CD4-positive, alpha-beta T cell (primary cell): ENCODE results near the gene LDLRAD4. TPM values are rescaled to one million over a fixed set of nuclear protein-coding genes. Genes with fewer than 3 reads are reported as not detected.
A peak's percentile ranks its signal among the peaks of the same experiment; 100 is the strongest.

Source experiments
- ATAC-seq: fragments of 200-7000 bp; cut with Tn5 transposase; one replicate; pipeline ENCODE4 v1.10.0; 2022; ENCODE audit warnings: mild to moderate bottlenecking; ENCODE audit not compliant: poor library complexity
- CTCF ChIA-PET: fragments of 350-600 bp; sonication (Branson Sonifier 250); formaldehyde crosslinking; loops from one replicate; lab custom pipeline; 2021; ENCODE audit warnings: antibody characterized with exemption, inconsistent platforms; lab: Charles Lee
- POLR2A ChIA-PET: fragments of 350-600 bp; sonication (Branson Sonifier 250); formaldehyde crosslinking; loops from one replicate; lab custom pipeline; 2021; ENCODE audit warnings: antibody characterized with exemption, inconsistent platforms; lab: Charles Lee
- DNase-seq, 14 experiments: peaks; one replicate each; pipeline ENCODE4 v3.0.0-alpha.2; 2013 to 2020; ENCODE audit warnings: mixed read lengths in 2 of 14
- H3K27ac ChIP-seq, 2 donors: one replicate each; pipeline versions ENCODE4 v1.5.1 to v1.7.0; 2013; ENCODE audit warnings: low read length in 2 of 2, low read depth in 1 of 2, mild to moderate bottlenecking in 1 of 2
- H3K27me3 ChIP-seq, 2 experiments: 1 replicate in 1 of 2; 2 replicates in 1 of 2; pipeline versions ENCODE4 v1.6.1 to v1.7.0; 2013; ENCODE audit warnings: low read length in 2 of 2, control low read depth in 1 of 2, mild to moderate bottlenecking in 1 of 2, moderate library complexity in 1 of 2; ENCODE audit not compliant: insufficient read depth in 2 of 2, control insufficient read depth in 1 of 2
- H3K36me3 ChIP-seq: one replicate; pipeline ENCODE4 v1.6.1; 2013; ENCODE audit warnings: low read length, control low read depth; ENCODE audit not compliant: insufficient read depth
- H3K4me1 ChIP-seq: one replicate; pipeline ENCODE4 v1.6.1; 2013; ENCODE audit warnings: low read length, control low read depth; ENCODE audit not compliant: insufficient read depth
- H3K4me3 ChIP-seq: one replicate; pipeline ENCODE4 v1.5.1; 2013; ENCODE audit warnings: mild to moderate bottlenecking, low read length, moderate library complexity
- H3K9me3 ChIP-seq, 2 experiments: 1 replicate in 1 of 2; 2 replicates in 1 of 2; pipeline versions ENCODE4 v1.6.1 to v1.7.0; 2013; ENCODE audit warnings: low read length in 2 of 2, mild to moderate bottlenecking in 2 of 2, control low read depth in 1 of 2, moderate library complexity in 1 of 2; ENCODE audit not compliant: control insufficient read depth in 1 of 2, insufficient read depth in 1 of 2
- H3K27ac Mint-ChIP-seq: one replicate; pipeline ENCODE4 v1.8.0; 2020; ENCODE audit warnings: mixed read lengths
- H3K27me3 Mint-ChIP-seq: one replicate; pipeline ENCODE4 v1.8.0; 2021; ENCODE audit warnings: mixed read lengths
- H3K36me3 Mint-ChIP-seq: one replicate; pipeline ENCODE4 v1.8.0; 2021; ENCODE audit warnings: low read depth, mixed read lengths
- H3K4me1 Mint-ChIP-seq: one replicate; pipeline ENCODE4 v1.8.0; 2021; ENCODE audit warnings: low read depth, mixed read lengths
- H3K4me3 Mint-ChIP-seq: one replicate; pipeline ENCODE4 v1.8.0; 2020; ENCODE audit warnings: mild to moderate bottlenecking, mixed read lengths
- H3K9me3 Mint-ChIP-seq: one replicate; pipeline ENCODE4 v1.8.0; 2020; ENCODE audit warnings: mixed read lengths
- CTCF ChIP-seq: fragments of 200-600 bp; IDR thresholded peaks from one replicate; pipeline ENCODE4 v1.8.0; 2022; ENCODE audit warnings: antibody characterized with exemption, mild to moderate bottlenecking
- intact Hi-C, 2 experiments: fragments of 100-400 bp; cut with DNase I in 1 of 2; cut with micrococcal nuclease in 1 of 2; formaldehyde crosslinking; loops; one replicate each; pipeline versions ENCODE4 v1.15.1 to v1.9.0; 2023 to 2025; cut with DNase I, micrococcal nuclease
- total RNA-seq, 174 experiments: library from RNA in 2 of 174; stranded (reverse) in 2 of 174; gene quantifications; one replicate each; pipeline ENCODE4 v1.2.3 and lab custom pipeline; 2021 to 2026

LDLRAD4 gene
- total RNA-seq, 2 experiments from 2014 or later = 51.9 to 52.7 TPM

GRCh38 chr18:13574761-13575160, 356.2 kb downstream of the LDLRAD4 start:
- Histone ChIP-seq H3K9me3 (no peaks in the 10 kb centered on the region), H3K4me1 (peaks cover 31% of the 10 kb centered on the region), H3K27ac (no peak overlapping the region), H3K27me3 (no peaks in the 10 kb centered on the region), H3K4me3 (no peak overlapping the region), H3K36me3 (no peaks in the 10 kb centered on the region)
- CTCF ChIA-PET = no interaction called here
- H3K27me3 Mint-ChIP-seq = no peaks in the 10 kb centered on the region
- H3K4me3 Mint-ChIP-seq = no peak overlapping the region
- intact Hi-C loops = loop anchor here in 1 of 2 experiments (5.0 kb wide), 1 partner anchor 38 kb away; no protein-coding TSS in a partner anchor
- DNase-seq (no peak), ATAC-seq (no peak)
- H3K4me1 Mint-ChIP-seq = peaks cover 41% of the 10 kb centered on the region
- no peaks in the 10 kb centered on the region for H3K9me3 Mint-ChIP-seq
- no peak for TF ChIP-seq CTCF
- POLR2A ChIA-PET = no interaction called here
- H3K36me3 Mint-ChIP-seq = no peaks in the 10 kb centered on the region
- H3K27ac Mint-ChIP-seq = no peak overlapping the region

DNA sequence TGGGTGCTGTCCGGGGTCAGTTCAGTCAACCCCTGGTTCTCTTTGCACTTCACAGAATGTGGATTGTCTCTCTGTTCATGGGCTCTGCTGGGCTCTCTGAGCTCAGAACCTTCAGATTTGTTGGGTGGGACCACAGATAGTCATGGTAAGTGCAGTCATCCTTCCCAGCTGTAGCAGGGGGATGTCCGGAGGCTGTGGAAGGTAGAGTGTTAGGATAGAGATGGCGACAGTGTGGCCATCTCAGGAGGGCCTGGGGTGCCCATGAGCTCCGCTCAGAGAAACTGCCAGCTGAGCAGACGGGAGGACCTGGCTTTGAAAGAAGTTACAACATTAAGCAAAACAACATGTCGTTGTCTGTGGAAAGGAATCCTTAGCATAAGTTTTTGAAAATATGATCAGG, 358.0 kb downstream of the LDLRAD4 start:
- no peak for TF ChIP-seq CTCF
- Mint-ChIP-seq H3K4me1 (peaks cover 48% of the 10 kb centered on the region), H3K36me3 (no peaks in the 10 kb centered on the region), H3K9me3 (no peaks in the 10 kb centered on the region), H3K4me3 (peak overlapping the region; percentile 60), H3K27ac (peak overlapping the region; percentile 43), H3K27me3 (no peaks in the 10 kb centered on the region)
- peaks cover 37% of the 10 kb centered on the region for H3K4me1 ChIP-seq
- no peak overlapping the region for H3K27ac ChIP-seq
- no peak overlapping the region for H3K4me3 ChIP-seq
- H3K9me3 ChIP-seq = no peaks in the 10 kb centered on the region
- no peak for DNase-seq
- intact Hi-C loops = loop anchor here in 1 of 2 experiments (5.0 kb wide), 1 partner anchor 36 kb away; no protein-coding TSS in a partner anchor
- no peak for ATAC-seq
- H3K36me3 ChIP-seq = no peaks in the 10 kb centered on the region
- ChIA-PET CTCF (interaction anchor here (1.5 kb wide), 1 partner anchor 9 kb away, joined by 3 read pairs; no protein-coding TSS in a partner anchor), POLR2A (interaction anchor here (1.2 kb wide), 1 partner anchor 35 kb away, joined by 3 read pairs; no protein-coding TSS in a partner anchor)
- H3K27me3 ChIP-seq = no peaks in the 10 kb centered on the region

GRCh38 chr18:13577091-13577697, 358.6 kb downstream of the LDLRAD4 start:
- Mint-ChIP-seq H3K9me3 (no peaks in the 10 kb centered on the region), H3K27ac (peak overlapping the region; percentile 48), H3K36me3 (no peaks in the 10 kb centered on the region), H3K4me3 (peak overlapping the region; percentile 79), H3K27me3 (no peaks in the 10 kb centered on the region), H3K4me1 (peaks cover 48% of the 10 kb centered on the region)
- H3K36me3 ChIP-seq = no peaks in the 10 kb centered on the region
- DNase-seq (peak in 4 of 14 experiments; percentile 19 to 54 (median 46)), ATAC-seq (peak; percentile 58)
- no peak for TF ChIP-seq CTCF
- CTCF ChIA-PET = interaction anchor here (0.6 to 1.5 kb wide), 5 partner anchors 10 to 361 kb away, joined by 3 to 7 read pairs (median 3); no protein-coding TSS in a partner anchor
- POLR2A ChIA-PET = interaction anchor here (1.2 kb wide), 1 partner anchor 35 kb away, joined by 3 read pairs; no protein-coding TSS in a partner anchor
- H3K9me3 ChIP-seq = no peaks in the 10 kb centered on the region
- intact Hi-C loops = loop anchor here in 1 of 2 experiments (5.0 kb wide), 1 partner anchor 35 kb away; no protein-coding TSS in a partner anchor
- no peak overlapping the region for H3K27ac ChIP-seq
- H3K4me1 ChIP-seq = peaks cover 37% of the 10 kb centered on the region
- peak overlapping the region; percentile 1 for H3K4me3 ChIP-seq
- no peaks in the 10 kb centered on the region for H3K27me3 ChIP-seq
